ENCODE results near the gene USH1G.

DNA sequence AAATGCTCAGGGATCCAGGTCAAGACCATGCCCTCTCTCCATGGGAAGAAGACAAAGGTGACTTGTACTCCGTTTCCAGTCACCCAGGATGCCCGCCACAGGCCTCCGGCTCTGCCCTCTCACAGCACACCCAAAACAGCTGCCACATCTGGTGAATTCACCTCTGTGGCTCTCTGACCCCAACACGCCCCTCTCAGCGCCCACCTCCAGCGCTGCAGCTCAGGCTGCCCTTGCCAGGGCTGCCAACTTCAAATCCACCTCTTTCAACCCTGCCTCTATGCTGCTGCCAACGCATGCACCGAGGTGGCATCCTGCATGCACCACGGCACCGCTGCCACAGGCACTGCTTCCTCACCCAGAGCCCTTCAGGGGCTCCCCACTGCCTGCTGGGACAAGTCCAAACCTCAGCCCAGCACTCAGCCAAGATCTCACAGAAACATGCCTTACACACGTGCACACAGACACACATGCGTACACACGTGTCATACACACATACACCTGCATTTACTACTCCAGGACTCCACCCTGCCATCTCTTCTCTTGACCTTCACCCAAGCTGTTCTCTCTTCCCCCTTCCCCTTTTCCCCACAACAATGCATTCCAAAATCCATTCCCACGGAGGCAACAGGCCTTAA is 42.0 kb upstream of the USH1G start:
- TF ChIP-seq CTCF (IDR thresholded peaks at IDR 0.05; ENCODE audit: low read length) (no peak), EZH2phosphoT487 (IDR thresholded peaks at IDR 0.05; ENCODE audit: low read length) (no peak), EZH2 (optimal IDR thresholded peaks at IDR 0.05; ENCODE audit: low read depth, low read length) (no peak)

All from MM.1S (cell line).